Right kidney (tissue), 9 donors: ENCODE data around the gene GAS2L1.

Source experiments
- DNase-seq: peaks from one replicate; pipeline ENCODE4 v3.0.0-alpha.2; 2016
- long read RNA-seq, 8 donors: transcript quantifications; one replicate each; lab custom pipeline, GENCODE V29; 2026

Gene GAS2L1
- long read RNA-seq, donor 1, partial matches to known transcripts = 0 of 6 reads
- long read RNA-seq, donor 1, other reads (novel, unspliced or antisense) = 0 of 6 reads
- long read RNA-seq, donor 2, partial matches to known transcripts = 6 of 11 reads
- long read RNA-seq, donor 2, other reads (novel, unspliced or antisense) = 0 of 11 reads
- long read RNA-seq, donor 3, partial matches to known transcripts = 0 of 2 reads
- long read RNA-seq, donor 3, other reads (novel, unspliced or antisense) = 0 of 2 reads
- long read RNA-seq, donor 4, partial matches to known transcripts = 0 of 5 reads
- long read RNA-seq, donor 4, other reads (novel, unspliced or antisense) = 0 of 5 reads
- long read RNA-seq, donor 5, partial matches to known transcripts = 0 of 1 reads
- long read RNA-seq, donor 5, other reads (novel, unspliced or antisense) = 0 of 1 reads
- long read RNA-seq, donor 6, partial matches to known transcripts = 0 of 4 reads
- long read RNA-seq, donor 6, other reads (novel, unspliced or antisense) = 0 of 4 reads
- long read RNA-seq, donor 7, partial matches to known transcripts = 7 of 12 reads
- long read RNA-seq, donor 7, other reads (novel, unspliced or antisense) = 0 of 12 reads
- long read RNA-seq, donor 8, partial matches to known transcripts = 5 of 8 reads
- long read RNA-seq, donor 8, other reads (novel, unspliced or antisense) = 0 of 8 reads

DNA sequence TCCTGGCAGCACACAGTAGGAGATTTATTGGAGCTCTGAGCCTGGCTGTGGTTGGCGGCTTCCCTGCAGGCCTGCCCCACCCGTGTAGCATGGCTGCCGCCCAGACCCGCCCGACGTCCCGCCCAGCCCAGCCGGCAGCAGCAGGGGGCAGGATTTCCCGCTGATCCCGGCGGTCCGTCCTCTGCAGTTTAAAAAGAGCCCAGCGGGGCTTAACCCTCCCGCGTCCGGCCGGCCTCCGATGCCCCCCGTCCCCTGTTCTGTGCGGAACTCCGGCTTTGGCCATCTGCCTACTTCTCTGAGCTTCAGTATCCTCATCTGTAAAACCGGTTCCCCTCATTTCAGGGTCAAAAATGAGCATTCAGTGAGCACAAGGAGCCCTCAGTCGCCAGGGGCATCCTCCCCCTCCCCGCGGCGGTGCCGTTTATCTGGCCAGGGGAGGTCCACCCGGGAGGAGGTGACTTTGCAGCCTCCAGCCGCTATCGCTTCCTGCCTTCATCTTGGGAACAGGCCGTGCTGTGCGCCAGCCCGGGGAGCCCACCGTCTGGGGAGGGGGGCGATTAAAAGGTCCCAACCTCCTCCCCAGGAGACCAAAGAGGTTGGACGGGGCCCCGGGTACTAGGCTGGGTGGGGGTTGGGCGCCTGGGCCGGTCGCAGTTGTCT lies at the start of gene GAS2L1:
Gene GAS2L1 (plus strand): TSS at position 476 of the 660 bp plus-strand sequence. CDS start 1,456 bp downstream, outside the sequence.
- DNase-seq = peak; percentile 87

DNA sequence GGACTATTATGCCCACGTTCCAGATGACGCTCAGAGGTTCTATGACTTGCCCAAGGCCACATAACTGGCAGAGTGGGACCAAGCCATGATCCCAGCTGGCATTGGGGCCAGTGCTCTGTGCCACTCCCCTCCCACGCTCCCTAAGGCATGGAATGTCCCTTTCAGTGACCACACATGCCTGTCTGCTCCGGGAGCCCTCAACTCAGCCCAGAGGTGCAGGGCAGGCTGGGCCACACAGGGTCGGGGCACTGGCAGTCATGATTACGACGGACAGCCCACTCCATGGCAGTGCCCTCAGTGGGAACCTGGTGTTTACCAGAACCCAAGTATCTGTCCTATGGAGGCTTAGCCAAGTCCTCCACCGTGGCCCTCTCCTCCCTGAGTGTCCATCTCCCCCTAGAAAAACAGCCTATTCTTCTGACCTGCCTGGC lies 48.7 kb upstream of the GAS2L1 start:
- no peak for DNase-seq

DNA sequence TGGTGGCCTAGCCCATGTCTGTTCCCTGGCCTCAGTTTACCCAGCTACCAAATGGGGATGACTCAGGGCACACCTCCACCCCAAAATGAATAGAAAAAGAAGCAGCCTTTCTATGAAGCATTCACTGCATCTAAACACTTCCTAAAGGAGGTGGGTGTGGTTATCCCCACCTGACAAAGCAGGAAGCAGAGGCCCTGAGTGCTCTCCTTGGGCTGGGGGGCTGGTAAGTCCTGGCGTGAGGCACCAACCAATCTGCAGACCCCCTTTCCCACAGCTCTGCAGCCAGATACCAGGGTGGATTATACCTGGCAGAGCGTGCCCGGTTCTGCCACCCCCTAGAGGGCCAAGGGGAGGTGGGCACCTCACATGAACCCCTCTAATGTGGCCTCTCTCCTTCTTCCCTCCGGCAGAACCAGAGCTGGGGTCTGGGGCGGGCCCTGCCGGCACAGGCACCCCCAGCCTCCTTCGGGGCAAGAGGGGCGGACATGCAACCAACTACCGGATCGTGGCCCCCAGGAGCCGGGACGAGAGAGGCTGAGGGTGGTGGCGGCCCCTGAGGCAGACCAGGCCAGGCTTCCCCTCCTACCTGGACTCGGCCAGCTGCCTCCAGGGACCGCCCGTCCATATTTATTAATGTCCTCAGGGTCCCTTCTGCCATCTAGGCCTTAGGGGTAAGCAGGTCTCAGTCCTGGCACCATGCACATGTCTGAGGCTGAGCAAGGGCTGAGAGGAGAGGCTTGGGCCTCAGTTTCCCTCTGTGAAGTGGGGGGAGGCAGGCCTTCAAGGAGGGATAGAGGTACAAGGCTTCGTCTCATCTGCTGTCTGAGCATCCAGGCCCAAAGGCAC lies 47.8 kb upstream of the GAS2L1 start:
- no peak for DNase-seq

DNA sequence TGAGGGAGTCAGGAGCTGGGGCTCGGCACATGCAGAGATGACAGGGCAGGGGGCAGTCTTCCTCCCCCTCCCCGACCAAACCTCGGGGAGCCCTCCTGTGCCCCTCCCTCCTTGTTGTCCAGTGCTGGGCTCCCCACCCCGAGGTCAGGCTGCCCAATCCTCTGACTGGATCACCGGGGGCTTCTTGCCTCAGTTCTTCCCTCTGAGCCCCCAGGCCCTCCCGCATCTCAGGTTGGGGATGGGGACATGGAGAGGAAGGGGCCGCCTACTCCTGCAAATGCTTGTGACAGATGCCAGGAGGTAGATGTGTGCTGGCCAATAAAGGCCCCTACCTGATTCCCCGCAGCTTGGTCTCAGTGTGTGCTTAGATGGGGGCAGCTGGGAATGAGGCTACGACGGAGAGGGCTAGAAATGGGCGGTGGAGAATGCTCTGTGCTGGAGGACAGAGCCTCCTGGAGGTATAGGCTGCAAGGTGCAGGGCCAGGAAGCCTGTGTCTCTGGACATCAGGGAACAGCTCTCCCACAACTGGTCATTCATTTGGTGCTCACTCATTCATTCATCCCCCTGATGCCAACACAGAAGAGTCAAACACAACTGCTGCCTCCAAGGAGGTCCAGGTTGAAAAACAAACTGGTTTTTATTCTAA lies 47.1 kb upstream of the GAS2L1 start:
- no peak for DNase-seq

DNA sequence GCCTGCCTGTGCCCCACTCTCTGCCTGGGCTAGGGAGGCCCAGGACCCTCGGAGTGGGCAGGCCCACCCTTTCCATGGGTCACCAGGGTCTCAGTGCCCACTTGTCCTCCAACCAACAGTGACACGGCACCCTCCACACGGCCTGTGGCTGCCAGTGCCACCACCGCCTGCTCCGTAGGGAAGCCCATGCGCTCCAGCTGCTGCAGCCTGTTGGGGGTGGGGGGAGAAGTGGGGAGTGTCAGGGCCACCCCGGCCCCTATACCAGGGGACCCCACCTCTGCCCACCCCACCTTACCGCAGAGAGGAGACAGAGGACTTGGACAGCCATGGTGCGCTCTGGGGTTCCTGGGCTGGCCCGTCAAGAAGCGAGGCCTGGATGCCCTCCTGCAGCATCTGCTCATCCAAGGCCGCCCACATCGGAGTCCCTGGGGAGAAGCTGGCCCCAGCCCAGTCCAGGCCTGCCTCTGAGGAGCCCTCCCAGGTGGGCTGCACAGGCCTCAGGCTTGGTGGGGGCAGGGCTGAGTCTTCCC lies 46.4 kb upstream of the GAS2L1 start:
- DNase-seq = no peak

DNA sequence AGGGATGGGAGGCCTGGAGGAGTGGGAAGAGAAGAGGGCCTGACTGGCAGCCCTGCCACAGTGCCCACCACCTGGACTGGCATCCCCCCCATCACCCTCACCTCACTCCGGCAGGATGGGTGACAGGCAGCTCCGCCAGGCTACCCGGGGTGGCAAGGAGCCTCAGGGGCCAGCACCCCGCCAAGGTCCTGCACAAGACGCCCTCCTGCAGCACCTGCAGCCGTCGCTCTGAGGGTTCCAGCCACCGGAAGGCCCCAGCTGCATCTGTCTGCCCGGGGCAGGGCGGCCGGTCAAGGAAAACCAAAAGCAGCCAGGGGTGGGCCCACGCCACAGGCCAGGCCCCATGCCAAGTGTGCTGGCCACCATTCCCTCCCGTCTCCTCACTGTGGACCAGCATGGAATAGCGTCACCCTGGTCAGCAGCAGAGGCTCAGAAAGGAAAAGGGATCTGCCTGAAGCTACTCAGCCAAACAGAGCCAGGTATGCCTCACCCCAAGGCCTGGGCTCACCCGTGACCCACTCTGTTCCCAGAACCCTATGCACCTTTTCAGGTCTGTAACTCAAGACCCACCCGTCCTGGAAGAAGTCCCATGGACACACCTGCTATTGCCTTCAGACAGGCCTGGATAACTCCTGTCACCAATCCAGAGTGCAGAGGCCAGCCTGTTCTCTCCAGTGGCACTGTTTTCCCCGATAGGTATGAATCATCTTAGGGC lies 45.7 kb upstream of the GAS2L1 start:
- DNase-seq = no peak

DNA sequence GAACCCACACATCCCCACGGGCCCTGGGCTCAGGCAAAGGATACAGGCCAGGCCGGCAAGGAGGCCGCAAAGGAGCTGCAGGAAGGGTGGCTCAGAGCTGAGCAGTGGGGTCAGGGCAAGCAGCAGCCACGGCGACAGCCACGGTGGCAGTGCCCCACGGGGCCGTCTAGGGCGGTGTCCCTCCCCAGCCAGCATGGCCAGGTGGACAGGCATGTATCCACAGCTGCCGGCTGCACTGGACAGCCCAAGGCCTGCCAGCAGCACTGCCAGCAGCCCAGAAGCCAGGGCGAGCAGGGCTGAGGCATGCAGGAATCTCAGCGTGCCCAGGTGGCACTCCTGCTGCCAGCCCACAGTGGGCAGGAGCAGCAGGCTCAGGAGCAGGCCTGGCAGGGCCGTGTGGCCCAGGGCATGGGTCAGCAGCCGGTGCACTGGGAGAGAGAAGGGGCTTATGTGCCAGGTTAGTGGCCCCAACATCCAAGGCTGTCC lies 42.6 kb upstream of the GAS2L1 start:
- DNase-seq = no peak

DNA sequence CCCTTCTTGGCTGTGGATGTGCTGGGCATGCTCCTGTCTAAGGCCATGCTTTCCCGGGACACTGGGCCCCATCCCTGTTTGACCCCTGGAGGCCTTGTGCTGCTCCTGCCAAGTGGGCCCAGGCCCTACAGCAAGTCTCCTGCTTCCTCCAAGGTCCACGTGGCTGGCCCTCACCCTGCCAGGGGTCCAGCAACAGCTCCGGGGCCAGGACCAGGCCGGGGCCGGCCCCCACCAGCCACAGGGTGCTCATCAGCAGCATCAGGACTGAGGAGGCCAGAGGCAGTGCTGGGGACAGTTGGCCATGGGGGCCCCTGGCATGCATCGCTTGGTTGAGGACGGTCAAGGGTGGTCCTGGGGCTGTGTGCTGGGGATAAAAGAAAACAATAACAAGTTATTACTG lies 41.1 kb upstream of the GAS2L1 start:
- no peak for DNase-seq

DNA sequence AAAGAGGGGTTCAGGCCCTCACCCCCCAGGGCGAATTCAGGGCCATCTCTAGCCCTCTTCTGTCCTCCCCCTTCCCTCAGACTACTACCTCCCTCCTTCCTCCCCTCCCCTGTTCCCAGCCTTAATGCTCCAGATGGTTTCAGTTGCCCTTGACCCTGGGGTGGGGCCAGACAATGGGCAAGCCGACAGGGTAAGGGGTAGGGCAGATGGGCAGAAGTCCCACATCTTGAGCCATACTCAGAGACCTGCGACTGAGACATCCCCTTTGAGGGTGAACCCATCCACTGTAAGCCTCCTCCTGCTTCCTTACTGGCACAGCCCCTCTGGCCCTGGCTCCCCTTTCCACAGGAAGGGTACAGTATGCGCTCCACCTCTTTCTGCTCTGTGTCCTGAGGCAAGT lies 40.5 kb upstream of the GAS2L1 start:
- no peak for DNase-seq

DNA sequence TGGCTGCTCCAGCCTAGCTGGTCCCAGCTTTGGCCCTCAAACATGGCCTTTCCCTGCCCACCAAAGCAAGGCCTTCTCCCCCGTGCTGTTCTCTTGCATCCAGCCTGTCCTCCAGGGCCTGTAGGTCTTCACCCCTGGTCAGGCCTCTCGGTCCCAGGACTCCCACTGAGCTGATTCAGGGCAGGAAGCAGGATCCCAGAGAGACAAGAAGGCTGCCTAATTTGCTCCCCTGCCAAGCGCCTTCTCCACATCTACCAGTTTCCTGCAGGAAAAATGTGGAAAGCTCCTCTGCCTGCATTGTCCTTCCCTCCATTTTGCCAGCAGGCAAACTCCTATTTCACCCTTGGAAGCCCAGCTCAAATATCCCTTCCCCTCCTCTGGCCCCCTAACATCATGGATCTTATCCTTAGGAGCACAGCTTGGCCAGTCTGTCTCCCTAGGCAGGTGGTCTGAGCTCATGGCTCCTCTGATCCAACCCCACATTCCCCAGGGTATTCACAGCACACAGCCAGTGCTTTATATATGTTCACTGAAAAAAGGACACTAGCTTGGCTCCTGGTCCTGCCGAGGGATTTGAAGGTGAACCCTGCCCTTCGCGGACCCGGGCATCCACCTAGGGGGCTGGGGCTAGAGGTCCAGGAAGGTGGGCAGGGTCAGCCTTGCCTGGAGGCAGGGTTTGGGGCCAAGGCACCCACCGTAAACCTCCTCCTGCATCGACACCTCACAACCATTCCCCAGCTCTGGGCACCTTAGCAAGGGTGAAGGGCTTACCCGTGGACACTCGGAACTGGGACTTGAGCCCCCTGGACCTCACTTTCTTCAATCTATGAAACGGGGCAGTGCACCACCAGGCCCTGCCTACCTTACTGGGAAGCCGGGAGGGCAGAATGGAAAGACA lies 39.6 kb upstream of the GAS2L1 start:
- DNase-seq = no peak

DNA sequence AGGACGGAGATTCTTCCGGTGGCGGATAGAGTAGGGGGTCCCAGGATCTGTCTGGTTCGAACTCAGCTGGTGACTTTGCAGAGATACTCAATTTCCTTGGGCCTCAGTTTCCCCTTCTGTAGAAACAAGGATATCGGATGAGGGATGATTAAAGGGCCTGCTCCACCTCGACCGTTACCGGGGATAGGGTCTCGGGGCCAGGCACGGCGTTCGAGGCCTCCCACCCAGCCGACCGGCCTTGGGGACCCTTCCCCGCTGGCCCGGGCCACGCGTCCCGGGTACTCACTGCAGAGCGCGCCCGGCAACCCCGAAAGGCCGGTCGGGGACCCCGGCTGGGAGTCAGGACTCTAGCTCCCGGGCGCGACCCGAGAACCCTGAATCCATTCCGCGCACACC lies 39.0 kb upstream of the GAS2L1 start:
- DNase-seq = no peak

DNA sequence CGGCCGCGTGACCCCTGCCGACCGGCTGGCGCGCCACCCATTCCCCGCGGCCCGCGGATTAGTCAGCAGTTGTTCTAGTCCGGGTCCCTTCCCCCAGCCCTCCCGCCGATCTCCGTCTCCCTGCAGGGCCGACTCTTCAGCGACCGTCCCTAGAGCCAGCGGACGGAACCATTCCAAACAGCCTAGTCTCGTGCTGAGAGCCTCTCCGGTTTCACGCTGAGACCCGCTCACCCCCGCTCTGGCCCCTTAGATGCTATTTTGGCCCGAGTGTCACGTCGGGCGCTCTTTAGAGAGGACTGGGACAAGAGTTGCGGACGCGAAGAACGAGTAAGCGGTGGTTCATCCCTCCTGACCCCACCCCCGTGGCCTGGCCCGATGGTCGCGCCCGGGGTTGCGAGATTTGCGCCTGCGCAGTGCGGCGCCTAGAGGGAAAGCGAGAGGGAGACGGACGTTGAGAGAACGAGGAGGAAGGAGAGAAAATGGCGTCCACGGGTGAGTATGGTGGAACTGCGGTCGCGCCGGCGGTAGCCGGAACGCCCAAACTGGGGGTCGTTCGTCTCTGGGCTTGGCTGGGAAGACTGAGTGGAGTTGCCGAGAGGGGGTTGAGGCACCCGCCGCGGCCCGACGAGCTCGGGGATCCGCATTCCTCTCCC lies 38.5 kb upstream of the GAS2L1 start, which contains the start of the genes EWSR1 and RHBDD3:
Gene EWSR1 (plus strand): TSS at position 411 of the 653 bp plus-strand sequence. CDS start 69 bp downstream, at position 480.
Gene RHBDD3 (minus strand): TSS at position 124 of the 653 bp plus-strand sequence. CDS start 2,355 bp downstream, outside the sequence.
- DNase-seq = peak; percentile 99

DNA sequence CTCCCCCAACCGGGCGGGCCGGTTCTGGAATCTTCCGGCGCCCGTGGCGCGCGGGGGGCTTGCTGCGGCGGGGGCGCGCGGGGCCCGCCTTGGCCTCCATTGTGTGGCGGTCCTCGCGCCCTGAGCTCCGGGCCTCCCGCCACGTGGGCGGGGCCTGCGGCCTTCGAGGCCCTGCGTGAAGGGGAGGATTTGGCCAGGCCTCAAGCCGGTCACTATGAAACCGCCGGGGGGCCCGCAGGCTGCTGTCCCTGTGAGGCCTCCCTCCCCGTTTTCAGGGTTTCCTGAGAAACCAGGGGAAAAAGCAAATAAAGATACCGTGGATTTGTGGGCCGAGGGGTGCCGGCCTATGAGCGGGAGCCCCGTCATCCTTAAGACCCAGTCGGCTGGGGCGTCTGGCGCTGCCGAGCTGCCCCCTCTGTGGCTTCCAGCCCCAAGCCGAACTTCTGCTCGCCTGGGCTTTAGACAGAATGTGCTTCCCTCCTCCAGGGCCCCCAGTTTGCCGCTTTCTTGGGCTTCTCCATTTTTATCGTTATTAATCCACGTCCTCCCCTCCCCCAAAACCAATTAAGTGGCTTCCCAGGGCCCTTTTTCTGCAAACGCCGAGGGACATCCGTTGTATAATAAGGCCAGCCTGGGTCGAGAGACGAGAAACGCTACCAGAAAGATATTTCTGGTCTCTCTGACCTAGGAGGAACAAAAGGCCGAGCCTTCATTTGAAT lies 37.8 kb upstream of the GAS2L1 start:
- no peak for DNase-seq

DNA sequence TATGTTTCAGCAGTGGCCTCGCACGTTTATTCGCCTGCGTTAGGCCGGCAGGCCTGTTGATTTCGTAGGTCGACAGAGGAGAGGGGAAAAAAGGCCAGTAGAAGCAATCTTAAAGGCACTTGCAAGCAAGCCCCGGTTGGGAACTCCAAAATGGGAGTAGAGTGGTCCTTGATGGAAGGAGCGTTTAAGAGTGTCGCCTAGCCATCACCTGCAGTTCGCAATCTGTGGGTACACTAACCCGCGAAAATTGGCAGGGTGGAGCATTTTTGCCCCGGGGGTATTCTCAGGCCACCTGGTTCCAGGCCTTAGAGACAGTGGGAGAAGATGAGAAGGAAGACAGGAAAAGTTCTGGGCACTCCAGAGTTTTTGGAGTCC lies 37.2 kb upstream of the GAS2L1 start:
- no peak for DNase-seq

DNA sequence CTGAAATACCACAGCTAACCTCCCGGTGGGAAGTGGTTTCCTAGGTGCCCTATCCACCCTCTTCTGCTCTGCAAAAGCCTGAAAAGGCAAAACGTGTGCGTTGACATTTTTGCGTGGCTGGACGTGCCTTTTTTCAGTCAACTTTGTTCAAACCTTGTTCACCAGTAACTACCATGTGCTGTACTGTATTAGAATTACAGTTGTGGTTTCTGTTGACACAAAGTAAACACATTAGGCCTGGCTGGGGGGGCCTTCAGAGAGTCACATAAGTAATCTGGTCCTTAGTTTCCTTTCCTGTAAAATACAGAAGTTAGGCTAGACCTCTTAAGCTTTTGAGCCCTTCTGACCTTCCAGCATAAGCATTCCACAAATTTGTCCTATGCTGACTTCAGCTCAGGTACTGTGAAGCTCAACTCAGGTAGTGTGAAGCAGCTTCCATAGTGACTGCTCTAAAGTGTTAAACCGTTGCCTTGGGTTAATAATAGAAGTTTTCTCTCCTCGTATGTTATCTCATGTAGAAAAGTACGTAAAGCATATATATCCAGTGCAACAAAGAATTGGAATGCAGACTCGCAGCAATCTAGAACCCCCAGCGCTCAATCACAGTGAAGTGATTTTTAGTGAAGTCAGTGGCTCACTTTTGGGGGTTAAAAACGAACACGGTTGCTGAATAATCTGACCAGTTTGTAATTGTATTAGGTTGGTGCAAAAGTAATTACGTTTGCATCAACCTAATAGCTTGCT lies 36.5 kb upstream of the GAS2L1 start:
- no peak for DNase-seq

DNA sequence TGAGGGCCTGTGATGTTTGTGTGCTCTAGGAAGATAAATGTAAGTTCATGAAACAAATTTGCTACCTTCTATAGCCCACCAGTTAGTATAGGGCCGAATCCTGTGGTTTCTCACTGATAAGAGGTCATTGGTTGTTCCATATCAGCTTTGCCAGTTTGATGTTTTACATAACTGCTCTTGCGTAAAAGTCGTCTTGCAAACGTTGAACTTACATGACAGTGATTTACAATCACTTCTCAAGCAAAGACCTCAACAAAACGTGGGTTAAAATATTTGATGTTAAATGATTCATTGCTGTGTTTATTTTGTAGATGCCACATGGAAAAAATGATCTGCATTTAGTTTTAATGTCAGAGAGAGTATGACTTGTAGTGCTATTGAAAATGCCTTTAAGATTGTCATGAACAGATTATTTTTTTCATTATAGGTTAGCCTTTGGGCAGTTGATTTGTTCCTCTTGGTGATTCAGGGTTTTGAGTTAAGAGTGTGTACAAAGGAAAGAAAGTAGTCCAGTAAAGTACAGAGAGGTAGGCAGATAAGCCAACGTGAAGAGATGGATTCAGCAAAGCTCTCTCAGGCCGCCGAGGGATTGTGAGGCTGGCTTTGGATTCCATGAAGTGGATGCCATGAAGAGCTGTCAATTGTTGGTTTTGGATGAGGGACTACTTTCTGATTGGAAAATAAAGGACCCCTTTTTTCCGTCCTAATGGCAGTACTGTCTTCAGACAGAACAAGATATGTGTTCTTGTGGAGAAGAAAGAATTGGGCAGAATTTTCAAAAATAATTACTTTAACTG lies 35.8 kb upstream of the GAS2L1 start:
- no peak for DNase-seq
